ENCODE results near the gene C10orf67. TPM values are rescaled to one million over a fixed set of nuclear protein-coding genes. Genes with fewer than 3 reads are reported as not detected.
A peak's percentile ranks its signal among the peaks of the same experiment; 100 is the strongest.

Gene C10orf67
- total and polyA plus RNA-seq, 2 experiments from 2014 or later: 0.16 TPM; not detected in 1

GRCh38 chr10:23186697-23187096 is 157.9 kb downstream of the C10orf67 start:
- Histone ChIP-seq H3K79me2 (replicated peaks; ENCODE audit: insufficient read depth) (no peaks in the 10 kb centered on the region), H3K36me3 (ENCODE audit: insufficient read depth) (no peaks in the 10 kb centered on the region), H3K9me2 (ENCODE audit: insufficient read depth) (no peaks in the 10 kb centered on the region), H2AFZ (no peak overlapping the region), H3K4me3 (no peak overlapping the region), H3F3A (replicated peaks; ENCODE audit: low read depth) (peaks cover 7% of the 10 kb centered on the region), H3K4me2 (peak overlapping the region; percentile 61), H4K20me1 (replicated peaks; ENCODE audit: insufficient read depth) (peaks cover 25% of the 10 kb centered on the region), H3K27me3 (ENCODE audit: insufficient read depth) (peaks cover 100% of the 10 kb centered on the region), H3K4me1 (ENCODE audit: insufficient read depth) (peaks cover 36% of the 10 kb centered on the region), H3K27ac (ENCODE audit: low read depth) (no peak overlapping the region)
- H3K27ac Mint-ChIP-seq: no peak overlapping the region
- peaks cover 76% of the 10 kb centered on the region for H3K27me3 Mint-ChIP-seq (ENCODE audit: insufficient read depth, low read depth, poor library complexity)
- H3K9me3 Mint-ChIP-seq: no peaks in the 10 kb centered on the region; the same call in 2 of the 3 replicates
- H3K4me3 Mint-ChIP-seq: no peak overlapping the region
- H3K36me3 Mint-ChIP-seq (ENCODE audit: low read depth): no peaks in the 10 kb centered on the region
- DNase-seq (ENCODE audit: low spot score): peak; percentile 58
- ATAC-seq: no peak
- no peak for TF ChIP-seq CREB1 (CRISPR knock-in tag; IDR thresholded peaks at IDR 0.05; ENCODE audit: low read depth)
- TF ChIP-seq EZH2phosphoT487 (IDR thresholded peaks at IDR 0.05; ENCODE audit: unreplicated experiment): no peak
- no peak for TF ChIP-seq POLR2AphosphoS5 (IDR thresholded peaks at IDR 0.05; ENCODE audit: low read depth)
- no peak for TF ChIP-seq REST (IDR thresholded peaks at IDR 0.05; ENCODE audit: unreplicated experiment)
- no peak for TF ChIP-seq JUNB (IDR thresholded peaks at IDR 0.05; ENCODE audit: unreplicated experiment)
- no peak for TF ChIP-seq CTCF (conservative IDR thresholded peaks at IDR 0.05; ENCODE audit: low read depth in 2 of 2)
- no peak for TF ChIP-seq STAT1 (IDR thresholded peaks at IDR 0.05; ENCODE audit: unreplicated experiment)
- no peak for TF ChIP-seq ZNF462 (CRISPR knock-in tag; IDR thresholded peaks at IDR 0.05)
- TF ChIP-seq ZNF331 (CRISPR knock-in tag; IDR thresholded peaks at IDR 0.05; ENCODE audit: low read depth): no peak
- no peak for TF ChIP-seq ZNF114 (CRISPR knock-in tag; IDR thresholded peaks at IDR 0.05)
- no peak for TF ChIP-seq EZH2 (IDR thresholded peaks at IDR 0.05; ENCODE audit: low read depth, unreplicated experiment)
- TF ChIP-seq ETS1 (IDR thresholded peaks at IDR 0.05): no peak
- TF ChIP-seq NANOG (IDR thresholded peaks at IDR 0.05; ENCODE audit: borderline replicate concordance): no peak
- H3K4me1 Mint-ChIP-seq: peaks cover 32% of the 10 kb centered on the region
